Natural killer cell (primary cell): ENCODE data around the gene WDR90. TPM values are rescaled to one million over a fixed set of nuclear protein-coding genes. Genes with fewer than 3 reads are reported as not detected.

Experiments
- ATAC-seq, 3 donors: fragments of 150-1000 bp in 2 of 3; fragments of 200-7000 bp in 1 of 3; cut with Tn5 transposase; 1 replicate in 1 of 3; 2 replicates in 2 of 3; pipeline ENCODE4 v1.10.0; 2021; ENCODE audit warnings: mild to moderate bottlenecking in 2 of 3, moderate library complexity in 2 of 3
- DNase-seq, 2 donors: peaks; one replicate each; pipeline versions ENCODE4 v3.0.0 to v3.0.0-alpha.2; 2013 to 2021; ENCODE audit warnings: mixed read lengths in 1 of 2
- H3K27ac ChIP-seq: one replicate; pipeline ENCODE4 v1.5.1; 2013; ENCODE audit warnings: mild to moderate bottlenecking, low read length
- H3K27me3 ChIP-seq: one replicate; pipeline ENCODE4 v1.6.1; 2013; ENCODE audit warnings: low read length; ENCODE audit not compliant: control insufficient read depth, insufficient read depth
- H3K36me3 ChIP-seq: one replicate; pipeline ENCODE4 v1.6.1; 2013; ENCODE audit warnings: low read length; ENCODE audit not compliant: control insufficient read depth, insufficient read depth
- H3K4me1 ChIP-seq: one replicate; pipeline ENCODE4 v1.6.1; 2013; ENCODE audit warnings: low read length; ENCODE audit not compliant: control insufficient read depth, insufficient read depth
- H3K4me3 ChIP-seq: one replicate; pipeline ENCODE4 v1.5.1; 2013; ENCODE audit warnings: low read length
- H3K9me3 ChIP-seq: one replicate; pipeline ENCODE4 v1.6.1; 2013; ENCODE audit warnings: low read length; ENCODE audit not compliant: control insufficient read depth, insufficient read depth
- H3K27ac Mint-ChIP-seq, 2 donors: one replicate each; pipeline ENCODE4 v1.8.0; 2022; ENCODE audit warnings: mild to moderate bottlenecking in 2 of 2, mixed read lengths in 2 of 2, moderate library complexity in 1 of 2
- H3K27me3 Mint-ChIP-seq, 2 donors: one replicate each; pipeline ENCODE4 v1.8.0; 2022; ENCODE audit warnings: low read depth in 2 of 2, mixed read lengths in 2 of 2
- H3K36me3 Mint-ChIP-seq: one replicate; pipeline ENCODE4 v1.8.0; 2022; ENCODE audit warnings: mixed read lengths
- H3K4me1 Mint-ChIP-seq, 2 donors: one replicate each; pipeline ENCODE4 v1.8.0; 2022; ENCODE audit warnings: mixed read lengths in 2 of 2
- H3K4me3 Mint-ChIP-seq: one replicate; pipeline ENCODE4 v1.8.0; 2022; ENCODE audit warnings: mild to moderate bottlenecking, moderate library complexity, mixed read lengths
- H3K9me3 Mint-ChIP-seq, 2 donors: one replicate each; pipeline ENCODE4 v1.8.0; 2022; ENCODE audit warnings: mixed read lengths in 2 of 2
- CTCF ChIP-seq: fragments of 200-600 bp; IDR thresholded peaks from one replicate; pipeline ENCODE4 v1.8.0; 2022; ENCODE audit warnings: antibody characterized with exemption
- whole genome bisulfite sequencing: methylation state at CpG from one replicate; pipeline ENCODE4 v1.1.7; 2013; ENCODE audit warnings: missing lambda C conversion rate; ENCODE audit not compliant: insufficient coverage; 5-methylcytosine and 5-hydroxymethylcytosine counted together
- intact Hi-C: fragments of 100-400 bp; cut with micrococcal nuclease; formaldehyde crosslinking; loops from one replicate; pipeline ENCODE4 v1.14.2; 2022
- total RNA-seq, 4 donors: library from RNA; stranded (reverse); fragments of 120-200 nt in 1 of 4; gene quantifications; one replicate each; pipeline versions ENCODE4 v1.2.3 to v1.2.4, GENCODE V29; 2013 to 2022

Gene WDR90
- total RNA-seq, 3 donors from 2014 or later (not counting 1 experiment from before 2014, with no cell fraction given): 16.7 to 22.8 (median 20.2) TPM

- Histone ChIP-seq H3K9me3 (no peaks in the 10 kb centered on the region), H3K27ac (peak overlapping the region; percentile 35), H3K36me3 (peaks cover 21% of the 10 kb centered on the region), H3K4me3 (peak overlapping the region; percentile 26), H3K27me3 (no peaks in the 10 kb centered on the region), H3K4me1 (peaks cover 60% of the 10 kb centered on the region)
- DNase-seq: no peak
- Mint-ChIP-seq H3K4me3 (peak overlapping the region; percentile 70), H3K4me1 (peaks cover 0 to 35% of the 10 kb centered on the region in 2 donors), H3K36me3 (no peaks in the 10 kb centered on the region), H3K9me3 (no peaks in the 10 kb centered on the region), H3K27ac (peak overlapping the region; percentile 11 to 85), H3K27me3 (no peaks in the 10 kb centered on the region)
- no peak for ATAC-seq
- intact Hi-C loops: no loop called here
- no peak for TF ChIP-seq CTCF
- WGBS: 29% methylated on average over 57 of the region's 57 CpGs
Observed at GRCh38 chr16:683396-684070, 34.4 kb downstream of the WDR90 start.

- H3K27me3 ChIP-seq: no peaks in the 10 kb centered on the region
- peaks cover 60% of the 10 kb centered on the region for H3K4me1 ChIP-seq
- Mint-ChIP-seq H3K36me3 (no peaks in the 10 kb centered on the region), H3K27ac (peak within 1 kb of the TSS; percentile 78 to 85), H3K4me1 (peaks cover 0 to 31% of the 10 kb centered on the region in 2 donors), H3K27me3 (no peaks in the 10 kb centered on the region), H3K9me3 (no peaks in the 10 kb centered on the region), H3K4me3 (peak within 1 kb of the TSS; percentile 83)
- 2% methylated on average over 91 of the region's 91 CpGs for WGBS
- ATAC-seq: peak; percentile 60 to 77 (median 74)
- H3K36me3 ChIP-seq: peaks cover 21% of the 10 kb centered on the region
- H3K4me3 ChIP-seq: peak within 1 kb of the TSS; percentile 54
- no peaks in the 10 kb centered on the region for H3K9me3 ChIP-seq
- peak; percentile 94 to 97 for DNase-seq
- peak within 1 kb of the TSS; percentile 82 for H3K27ac ChIP-seq
- no peak for TF ChIP-seq CTCF
- intact Hi-C loops: no loop called here
Observed at GRCh38 chr16:684071-684794, 35.1 kb downstream of the WDR90 start, which contains the start of gene JMJD8. Gene JMJD8, minus strand, starts transcription at chr16:684334. Its CDS starts 15 bp downstream, at chr16:684319.

GRCh38 chr16:684961-685696 lies 36.0 kb downstream of the WDR90 start:
- H3K27me3 ChIP-seq: no peaks in the 10 kb centered on the region
- Mint-ChIP-seq H3K9me3 (no peaks in the 10 kb centered on the region), H3K4me3 (no peak overlapping the region), H3K27me3 (no peaks in the 10 kb centered on the region), H3K4me1 (peaks cover 2 to 33% of the 10 kb centered on the region in 2 donors), H3K27ac (peak overlapping the region; percentile 78 to 85), H3K36me3 (no peaks in the 10 kb centered on the region)
- H3K36me3 ChIP-seq: peaks cover 21% of the 10 kb centered on the region
- WGBS: 96% methylated on average over 61 of the region's 61 CpGs
- no peaks in the 10 kb centered on the region for H3K9me3 ChIP-seq
- H3K4me1 ChIP-seq: peaks cover 61% of the 10 kb centered on the region
- peak overlapping the region; percentile 82 for H3K27ac ChIP-seq
- ATAC-seq (no peak), DNase-seq (no peak)
- TF ChIP-seq CTCF: no peak
- intact Hi-C loops: no loop called here
- H3K4me3 ChIP-seq: no peak overlapping the region
